HG02870 (cell line): ENCODE measurements around the gene TPT1.
"Not testable (repeated sequence)": the region's sequence is repeated elsewhere in the genome, so short reads cannot be mapped to it uniquely, and the experiment has no call there.

ENCODE experiments used
- ATAC-seq: cut with Tn5 transposase; IDR thresholded peaks from one replicate; pipeline ENCODE4 v1.9.1; 2021; ENCODE audit warnings: mild to moderate bottlenecking, moderate library complexity; ENCODE audit not compliant: unreplicated experiment

TPT1 gene

GRCh38 chr13:45341034-45341798, at the start of gene TPT1:
Gene TPT1, minus strand, starts transcription at chr13:45341183. Its CDS starts 114 bp downstream, at chr13:45341069.
- ATAC-seq = peak; percentile 80

- not testable (repeated sequence) for ATAC-seq
Measured at GRCh38 chr13:45390348-45390747, 49.4 kb upstream of the TPT1 start.

- ATAC-seq = no peak
Measured at GRCh38 chr13:45388664-45389063, 47.7 kb upstream of the TPT1 start.

GRCh38 chr13:45386892-45387575, 46.1 kb upstream of the TPT1 start:
- not testable (repeated sequence) for ATAC-seq

GRCh38 chr13:45385907-45386553, 45.0 kb upstream of the TPT1 start:
- no peak for ATAC-seq

GRCh38 chr13:45385320-45385719, 44.3 kb upstream of the TPT1 start:
- ATAC-seq = no peak

- no peak for ATAC-seq
Measured at GRCh38 chr13:45384474-45385174, 43.6 kb upstream of the TPT1 start.

GRCh38 chr13:45382739-45383138, 41.8 kb upstream of the TPT1 start:
- not testable (repeated sequence) for ATAC-seq

- ATAC-seq = no peak
Measured at GRCh38 chr13:45381196-45381595, 40.2 kb upstream of the TPT1 start.

- ATAC-seq = not testable (repeated sequence)
Measured at GRCh38 chr13:45380708-45381107, 39.7 kb upstream of the TPT1 start.

- not testable (repeated sequence) for ATAC-seq
Measured at GRCh38 chr13:45379516-45379915, 38.5 kb upstream of the TPT1 start.

GRCh38 chr13:45378786-45379185, 37.8 kb upstream of the TPT1 start:
- ATAC-seq = not testable (repeated sequence)

GRCh38 chr13:45377314-45377713, 36.3 kb upstream of the TPT1 start:
- not testable (repeated sequence) for ATAC-seq

- not testable (repeated sequence) for ATAC-seq
Measured at GRCh38 chr13:45376651-45377050, 35.7 kb upstream of the TPT1 start.

- no peak for ATAC-seq
Measured at GRCh38 chr13:45374917-45375316, 33.9 kb upstream of the TPT1 start.

- ATAC-seq = no peak
Measured at GRCh38 chr13:45373162-45373547, 32.2 kb upstream of the TPT1 start.

GRCh38 chr13:45372189-45373161, 31.5 kb upstream of the TPT1 start:
- no peak for ATAC-seq

- ATAC-seq = no peak
Measured at GRCh38 chr13:45370922-45371406, 30.0 kb upstream of the TPT1 start.

GRCh38 chr13:45369116-45369515, 28.1 kb upstream of the TPT1 start:
- no peak for ATAC-seq

- ATAC-seq = no peak
Measured at GRCh38 chr13:45368571-45368970, 27.6 kb upstream of the TPT1 start.
